Endodermal cell (in vitro differentiated cells): Measurements from ENCODE around the gene STMN1. TPM values are rescaled to one million over a fixed set of nuclear protein-coding genes. Genes with fewer than 3 reads are reported as not detected.

Source experiments
- DNase-seq: peaks from one replicate; pipeline ENCODE4 v3.0.0-alpha.2; 2017
- H3K27ac ChIP-seq: 2 replicates; pipeline ENCODE4 v1.5.1; 2013; ENCODE audit warnings: mild to moderate bottlenecking, low read depth, low read length, moderate library complexity
- H3K27me3 ChIP-seq: 2 replicates; pipeline ENCODE4 v1.6.1; 2013; ENCODE audit warnings: mild to moderate bottlenecking, low read length, moderate library complexity; ENCODE audit not compliant: insufficient read depth, control insufficient read depth, poor library complexity, severe bottlenecking
- H3K36me3 ChIP-seq: 2 replicates; pipeline ENCODE4 v1.7.0; 2013; ENCODE audit warnings: mild to moderate bottlenecking, low read length, moderate library complexity; ENCODE audit not compliant: control insufficient read depth, insufficient read depth
- H3K4me1 ChIP-seq: one replicate; pipeline ENCODE4 v1.7.0; 2013; ENCODE audit warnings: low read length; ENCODE audit not compliant: control insufficient read depth, insufficient read depth
- H3K4me3 ChIP-seq: 2 replicates; pipeline ENCODE4 v1.5.1; 2013; ENCODE audit warnings: mild to moderate bottlenecking, low read length, moderate library complexity
- H3K9ac ChIP-seq: 2 replicates; pipeline ENCODE4 v1.6.1; 2013; ENCODE audit warnings: mild to moderate bottlenecking, low read length, moderate library complexity; ENCODE audit not compliant: poor library complexity, severe bottlenecking; ENCODE audit errors: extremely low read depth
- H3K9me3 ChIP-seq: 2 replicates; pipeline ENCODE4 v1.6.1; 2013; ENCODE audit warnings: mild to moderate bottlenecking, low read length, moderate library complexity; ENCODE audit not compliant: control insufficient read depth
- H3K27ac Mint-ChIP-seq: 2 replicates; pipeline ENCODE4 v1.8.0; 2020; ENCODE audit warnings: mixed read lengths
- H3K27me3 Mint-ChIP-seq: 2 replicates; pipeline ENCODE4 v1.8.0; 2021; ENCODE audit warnings: mild to moderate bottlenecking, mixed read lengths; ENCODE audit not compliant: insufficient read depth
- H3K36me3 Mint-ChIP-seq: 2 replicates; pipeline ENCODE4 v1.8.0; 2020; ENCODE audit warnings: low read depth, mixed read lengths
- H3K4me1 Mint-ChIP-seq: 2 replicates; pipeline ENCODE4 v1.8.0; 2020; ENCODE audit warnings: mixed read lengths
- H3K4me3 Mint-ChIP-seq: 2 replicates; pipeline ENCODE4 v1.8.0; 2020; ENCODE audit warnings: mild to moderate bottlenecking, moderate library complexity, mixed read lengths
- H3K9me3 Mint-ChIP-seq: 2 replicates; pipeline ENCODE4 v1.8.0; 2020; ENCODE audit warnings: mild to moderate bottlenecking, mixed read lengths
- CTCF ChIP-seq: fragments of 200-600 bp; sonication (generic); conservative IDR thresholded peaks from 2 replicates; pipeline ENCODE4 v1.5.0; 2021; ENCODE audit warnings: antibody characterized with exemption, mild to moderate bottlenecking
- WGBS, 2 experiments: methylation state at CpG; one replicate each; pipeline versions ENCODE4 v1.1.5 to v1.1.7; 2013; ENCODE audit warnings: missing lambda C conversion rate in 2 of 2, mixed read lengths in 1 of 2; ENCODE audit not compliant: insufficient coverage in 1 of 2, insufficient read length in 1 of 2; 5-methylcytosine and 5-hydroxymethylcytosine counted together
- total RNA-seq, 2 donors: library from RNA; stranded (reverse); fragmentation: NEBNext Ultra II Directional in 1 of 2; extraction: Animal tissue kit (Norgen Biotek cat#: 25700) in 1 of 2; gene quantifications; 2 replicates in 1 of 2; 3 replicates in 1 of 2; pipeline ENCODE4 v1.2.1, GENCODE V29; 2021

Gene STMN1
- total RNA-seq, 2 donors from 2014 or later: 543 to 585 TPM

DNA sequence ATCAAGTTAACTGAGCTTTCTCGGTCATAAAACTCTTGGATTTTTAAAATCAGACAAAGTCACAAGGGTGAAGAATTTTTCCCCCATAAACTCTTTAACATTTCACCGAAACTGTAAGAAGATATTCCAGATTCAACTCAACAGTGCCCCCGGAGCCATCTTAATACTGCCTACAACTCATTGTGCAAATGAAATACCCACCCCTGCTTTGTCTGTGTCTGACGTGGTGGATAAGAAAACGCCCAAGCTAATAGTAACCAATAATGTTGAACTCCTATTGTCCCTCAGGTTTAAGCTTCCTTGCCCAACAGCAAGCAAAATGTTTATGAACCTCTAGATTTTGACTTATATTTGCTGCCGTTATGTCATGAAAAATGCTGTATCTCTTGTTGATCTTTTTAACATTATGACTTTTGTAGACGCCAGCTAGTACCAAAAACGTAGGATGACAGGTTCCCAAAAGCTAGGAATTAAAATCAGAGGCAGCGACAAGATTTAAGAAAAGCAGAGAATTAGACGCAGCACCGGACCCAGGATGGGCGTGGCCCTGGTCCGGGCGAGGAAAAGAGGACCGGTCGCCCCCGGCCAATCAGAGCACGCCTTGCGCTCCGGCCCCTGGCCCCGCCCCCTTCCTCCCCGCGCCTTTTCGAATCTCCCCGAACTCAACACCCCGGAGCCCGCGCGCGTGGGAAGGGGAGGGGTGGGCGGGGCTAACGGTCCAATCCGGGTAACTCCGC lies 1.1 kb downstream of the STMN1 start:
- H3K27ac Mint-ChIP-seq: peak overlapping the region; percentile 89
- Histone ChIP-seq H3K36me3 (peaks cover 42% of the 10 kb centered on the region), H3K9ac (peak overlapping the region; percentile 85), H3K4me3 (peak overlapping the region; percentile 100), H3K27ac (peak overlapping the region; percentile 98), H3K9me3 (no peaks in the 10 kb centered on the region), H3K27me3 (no peaks in the 10 kb centered on the region), H3K4me1 (no peaks in the 10 kb centered on the region)
- peak; percentile 41 for TF ChIP-seq CTCF
- peaks cover 40% of the 10 kb centered on the region for H3K36me3 Mint-ChIP-seq
- peak; percentile 98 for DNase-seq
- H3K4me1 Mint-ChIP-seq: peaks cover 24% of the 10 kb centered on the region
- WGBS, 2 experiments: 0 to 1% methylated on average over 9 to 26 of the region's 34 CpGs
- no peaks in the 10 kb centered on the region for H3K9me3 Mint-ChIP-seq
- H3K4me3 Mint-ChIP-seq: peak overlapping the region; percentile 78
- peaks cover 3% of the 10 kb centered on the region for H3K27me3 Mint-ChIP-seq

DNA sequence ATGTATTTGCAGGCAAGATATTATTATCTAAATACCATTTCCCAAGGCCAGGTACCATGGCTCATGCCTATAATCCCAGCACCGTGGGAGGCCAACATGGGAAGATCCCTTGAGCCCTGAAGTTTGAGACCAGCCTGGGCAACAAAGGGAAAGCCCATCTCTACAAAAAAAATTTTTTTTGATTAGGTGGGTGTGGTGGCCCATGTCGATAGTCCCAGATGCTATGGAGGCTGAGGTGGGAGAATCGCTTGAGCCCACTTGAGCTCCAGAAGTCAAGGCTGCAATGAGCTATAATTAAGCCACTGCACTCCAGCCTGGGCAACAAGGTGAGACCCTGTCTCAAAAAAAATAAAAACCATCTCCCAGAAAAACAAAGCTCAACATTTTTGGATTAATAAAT lies 2.2 kb downstream of the STMN1 start:
- no peaks in the 10 kb centered on the region for H3K4me1 ChIP-seq
- H3K36me3 ChIP-seq: peaks cover 53% of the 10 kb centered on the region
- no peak for DNase-seq
- no peak overlapping the region for H3K9ac ChIP-seq
- Mint-ChIP-seq H3K4me1 (peaks cover 24% of the 10 kb centered on the region), H3K36me3 (peaks cover 49% of the 10 kb centered on the region), H3K27ac (no peak overlapping the region), H3K4me3 (peak overlapping the region; percentile 78), H3K27me3 (no peaks in the 10 kb centered on the region), H3K9me3 (no peaks in the 10 kb centered on the region)
- WGBS, 2 experiments: 85 to 100% methylated on average over 1 to 3 of the region's 3 CpGs
- H3K27me3 ChIP-seq: no peaks in the 10 kb centered on the region
- peak overlapping the region; percentile 100 for H3K4me3 ChIP-seq
- no peak for TF ChIP-seq CTCF
- no peak overlapping the region for H3K27ac ChIP-seq
- H3K9me3 ChIP-seq: no peaks in the 10 kb centered on the region

DNA sequence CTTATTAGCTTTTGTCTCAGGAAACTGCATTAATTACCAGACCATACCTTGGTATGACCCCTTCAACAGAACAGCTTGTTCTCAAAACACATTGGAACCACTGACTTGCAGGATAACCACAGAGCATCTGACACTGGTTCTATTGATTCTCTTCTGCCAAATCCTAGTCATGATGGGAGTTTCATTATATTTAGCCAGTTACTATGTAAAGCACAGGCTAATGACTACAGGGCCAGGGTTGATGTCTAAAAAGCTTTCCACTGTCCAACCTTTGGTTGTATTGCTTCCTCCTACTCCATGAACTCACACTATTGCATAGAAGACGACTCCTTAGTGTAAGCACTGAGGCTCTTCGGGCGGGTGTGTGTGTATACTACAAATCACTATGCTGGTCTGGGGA lies 3.8 kb downstream of the STMN1 start:
- no peak overlapping the region for H3K27ac Mint-ChIP-seq
- H3K9me3 Mint-ChIP-seq: no peaks in the 10 kb centered on the region
- H3K4me1 Mint-ChIP-seq: peaks cover 20% of the 10 kb centered on the region
- no peaks in the 10 kb centered on the region for H3K4me1 ChIP-seq
- no peak for TF ChIP-seq CTCF
- WGBS, 2 experiments: 95% methylated on average over 3 of the region's 3 CpGs; no CpG with 5 or more reads in 1 of the 2 experiments
- H3K9me3 ChIP-seq: no peaks in the 10 kb centered on the region
- no peak overlapping the region for H3K4me3 Mint-ChIP-seq
- no peaks in the 10 kb centered on the region for H3K27me3 ChIP-seq
- DNase-seq: no peak
- peaks cover 64% of the 10 kb centered on the region for H3K36me3 Mint-ChIP-seq
- no peak overlapping the region for H3K4me3 ChIP-seq
- H3K27me3 Mint-ChIP-seq: no peaks in the 10 kb centered on the region
- peaks cover 68% of the 10 kb centered on the region for H3K36me3 ChIP-seq
- H3K27ac ChIP-seq: no peak overlapping the region
- no peak overlapping the region for H3K9ac ChIP-seq
